Activated CD8-positive, alpha-beta memory T cell treated with anti-CD3 and anti-CD28 coated beads for 1 hour (primary cell): ENCODE data around the gene CITED4.

ENCODE experiments used
- DNase-seq, 2 donors: peaks; one replicate each; pipeline ENCODE4 v3.0.0-alpha.2; 2020; ENCODE audit warnings: low read depth in 1 of 2; ENCODE audit errors: extremely low read depth in 1 of 2

Gene CITED4

GRCh38 chr1:40886318-40887011 is 24.3 kb upstream of the CITED4 start:
- no peak for DNase-seq

GRCh38 chr1:40884055-40884795 is 22.1 kb upstream of the CITED4 start:
- no peak for DNase-seq

GRCh38 chr1:40880813-40881549 is 18.8 kb upstream of the CITED4 start:
- no peak for DNase-seq

GRCh38 chr1:40879482-40880175 is 17.5 kb upstream of the CITED4 start:
- DNase-seq = no peak

- no peak for DNase-seq
Measured at GRCh38 chr1:40878906-40879305, 16.7 kb upstream of the CITED4 start.

GRCh38 chr1:40877698-40878097 is 15.5 kb upstream of the CITED4 start:
- no peak for DNase-seq

- no peak for DNase-seq
Measured at GRCh38 chr1:40876891-40877290, 14.7 kb upstream of the CITED4 start.

- no peak for DNase-seq
Measured at GRCh38 chr1:40876436-40876761, 14.2 kb upstream of the CITED4 start.

GRCh38 chr1:40873863-40874472 is 11.8 kb upstream of the CITED4 start:
- no peak for DNase-seq

GRCh38 chr1:40872276-40872675 is 10.1 kb upstream of the CITED4 start:
- DNase-seq = no peak

GRCh38 chr1:40870135-40870728 is 8.1 kb upstream of the CITED4 start:
- no peak for DNase-seq

- DNase-seq = no peak
Measured at GRCh38 chr1:40868051-40868723, 6.0 kb upstream of the CITED4 start.

GRCh38 chr1:40861224-40862003 is 749 bp downstream of the CITED4 start:
- no peak for DNase-seq

- no peak for DNase-seq
Measured at GRCh38 chr1:40860706-40861223, 1.4 kb downstream of the CITED4 start.

- no peak for DNase-seq
Measured at GRCh38 chr1:40858856-40859416, 3.2 kb downstream of the CITED4 start.

- DNase-seq = no peak
Measured at GRCh38 chr1:40857737-40858136, 4.4 kb downstream of the CITED4 start.

- DNase-seq = no peak
Measured at GRCh38 chr1:40856656-40857302, 5.4 kb downstream of the CITED4 start.

GRCh38 chr1:40856116-40856515 is 6.0 kb downstream of the CITED4 start:
- no peak for DNase-seq
